ENCODE data around the gene MACROD2.

The MACROD2 gene

DNA sequence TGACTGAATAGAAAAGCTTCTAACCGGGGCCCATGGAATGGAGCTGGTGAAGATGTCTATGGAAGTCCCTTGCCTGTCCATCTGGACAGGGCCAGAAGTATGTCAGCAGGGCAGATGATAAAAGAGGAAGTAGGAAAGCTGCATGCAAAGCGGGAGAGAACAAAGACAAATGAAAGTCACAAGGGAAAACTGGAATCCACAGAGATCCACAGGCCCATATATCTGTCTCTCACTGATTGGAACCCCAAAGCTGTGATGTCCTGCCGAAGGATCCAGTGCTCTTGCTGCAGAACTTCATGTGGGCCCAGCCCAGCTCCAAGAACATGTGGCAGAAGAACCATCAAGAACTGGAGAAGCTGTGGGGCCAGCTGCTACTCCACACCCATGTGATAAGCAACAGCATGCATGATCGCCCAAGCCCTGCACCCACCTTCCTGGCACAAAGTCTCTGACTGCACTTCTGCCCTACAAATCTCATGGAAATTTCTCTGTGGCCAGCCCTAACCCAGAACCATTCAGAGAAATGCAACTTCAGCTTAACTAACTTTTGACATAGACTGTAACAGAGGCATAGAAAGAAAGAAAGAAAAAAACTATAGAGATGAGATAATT, 1862.0 kb downstream of the MACROD2 start:
- no peak for TF ChIP-seq ZFX (IDR thresholded peaks at IDR 0.05; ENCODE audit: borderline replicate concordance)
- TF ChIP-seq, protein P1, sequence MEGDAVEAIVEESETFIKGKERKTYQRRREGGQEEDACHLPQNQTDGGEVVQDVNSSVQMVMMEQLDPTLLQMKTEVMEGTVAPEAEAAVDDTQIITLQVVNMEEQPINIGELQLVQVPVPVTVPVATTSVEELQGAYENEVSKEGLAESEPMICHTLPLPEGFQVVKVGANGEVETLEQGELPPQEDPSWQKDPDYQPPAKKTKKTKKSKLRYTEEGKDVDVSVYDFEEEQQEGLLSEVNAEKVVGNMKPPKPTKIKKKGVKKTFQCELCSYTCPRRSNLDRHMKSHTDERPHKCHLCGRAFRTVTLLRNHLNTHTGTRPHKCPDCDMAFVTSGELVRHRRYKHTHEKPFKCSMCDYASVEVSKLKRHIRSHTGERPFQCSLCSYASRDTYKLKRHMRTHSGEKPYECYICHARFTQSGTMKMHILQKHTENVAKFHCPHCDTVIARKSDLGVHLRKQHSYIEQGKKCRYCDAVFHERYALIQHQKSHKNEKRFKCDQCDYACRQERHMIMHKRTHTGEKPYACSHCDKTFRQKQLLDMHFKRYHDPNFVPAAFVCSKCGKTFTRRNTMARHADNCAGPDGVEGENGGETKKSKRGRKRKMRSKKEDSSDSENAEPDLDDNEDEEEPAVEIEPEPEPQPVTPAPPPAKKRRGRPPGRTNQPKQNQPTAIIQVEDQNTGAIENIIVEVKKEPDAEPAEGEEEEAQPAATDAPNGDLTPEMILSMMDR (IDR thresholded peaks at IDR 0.05): no peak

DNA sequence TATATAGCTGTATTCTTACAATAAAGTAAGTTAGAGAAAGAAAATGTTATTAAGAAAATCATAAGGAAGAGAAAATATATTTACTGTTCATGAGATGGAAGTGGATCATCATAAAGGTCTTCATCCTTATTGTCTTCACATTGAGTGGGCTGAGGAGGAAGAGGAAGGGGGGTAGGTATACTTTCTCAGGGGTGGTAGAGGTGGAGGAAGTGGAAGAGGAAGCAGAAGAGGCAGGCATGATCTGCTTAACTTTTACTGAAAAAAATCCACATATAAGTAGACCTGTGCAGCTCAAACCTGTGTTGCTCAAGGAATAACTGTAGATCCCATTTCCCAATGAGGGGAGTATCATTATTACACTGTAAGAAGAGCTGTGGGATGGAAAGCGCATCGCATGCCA, 1863.7 kb downstream of the MACROD2 start:
- no peak overlapping the region for H3K27ac ChIP-seq
- TF ChIP-seq, protein P1 (IDR thresholded peaks at IDR 0.05): no peak
- TF ChIP-seq ZFX (IDR thresholded peaks at IDR 0.05; ENCODE audit: borderline replicate concordance): no peak

More for the DNA sequence above, 1862.0 kb downstream of the MACROD2 start:
- no peak overlapping the region for H3K27ac ChIP-seq

DNA sequence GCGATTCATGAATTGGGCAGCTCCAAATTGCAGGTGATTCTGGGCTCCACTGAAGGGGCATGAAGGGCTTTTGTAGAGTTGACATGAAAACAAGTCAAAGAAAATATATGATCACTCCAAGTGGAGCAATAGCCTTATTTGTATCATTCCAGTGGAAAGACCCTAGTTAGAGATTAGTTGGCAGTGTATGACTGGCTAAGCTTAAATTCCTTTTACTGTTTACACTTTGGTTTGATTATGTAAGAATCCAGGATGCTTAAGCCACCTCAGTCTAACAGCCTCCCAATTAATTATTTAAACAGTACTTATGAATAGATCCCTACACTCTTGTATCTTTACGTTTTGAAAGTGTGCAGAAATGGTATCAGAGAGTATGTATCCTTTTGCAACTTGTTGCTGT, 1865.5 kb downstream of the MACROD2 start:
- no peak overlapping the region for H3K27ac ChIP-seq
- TF ChIP-seq, protein P1 (IDR thresholded peaks at IDR 0.05): no peak
- no peak for TF ChIP-seq ZFX (IDR thresholded peaks at IDR 0.05; ENCODE audit: borderline replicate concordance)

DNA sequence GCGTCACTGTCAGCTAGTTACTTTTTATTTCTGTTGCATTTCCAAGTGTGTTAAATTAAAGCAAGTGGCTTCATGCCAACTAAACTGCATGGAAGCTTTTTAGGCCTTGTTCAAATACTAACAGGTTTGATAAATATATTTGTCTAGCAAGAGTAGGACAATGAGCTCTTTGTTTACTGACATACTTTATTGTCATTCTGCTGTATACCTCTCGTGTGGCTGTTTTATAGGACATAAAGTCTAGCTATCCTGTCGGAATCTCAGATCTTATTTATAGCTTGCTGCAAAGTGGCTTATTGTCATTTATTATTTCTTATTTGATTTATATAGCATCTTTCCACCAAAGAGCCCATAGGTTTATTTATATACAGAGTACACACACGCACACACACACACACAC, 1866.9 kb downstream of the MACROD2 start:
- TF ChIP-seq, protein P1 (IDR thresholded peaks at IDR 0.05): no peak
- no peak for TF ChIP-seq ZFX (IDR thresholded peaks at IDR 0.05; ENCODE audit: borderline replicate concordance)
- no peak overlapping the region for H3K27ac ChIP-seq

DNA sequence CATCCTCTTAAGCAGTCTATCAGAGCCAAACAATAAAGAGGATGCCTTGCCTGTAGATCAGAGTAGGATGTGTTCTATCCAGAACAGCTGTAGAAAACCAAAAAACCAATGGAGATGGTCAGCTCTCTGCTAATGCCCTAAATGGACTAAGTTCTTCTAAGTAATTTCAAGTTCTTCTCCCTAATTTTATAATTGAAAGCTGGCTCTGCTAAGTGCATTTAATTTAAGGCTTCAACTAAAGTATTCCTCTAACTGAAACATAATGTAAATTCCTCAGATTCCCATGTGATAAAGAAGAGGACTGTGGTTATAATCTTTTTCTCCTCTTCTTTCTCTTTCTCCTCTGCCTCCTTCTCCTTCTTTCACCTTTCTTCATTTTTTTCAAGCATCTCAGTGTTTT, 1868.4 kb downstream of the MACROD2 start:
- TF ChIP-seq ZFX (IDR thresholded peaks at IDR 0.05; ENCODE audit: borderline replicate concordance): no peak
- TF ChIP-seq, protein P1 (IDR thresholded peaks at IDR 0.05): no peak
- no peak overlapping the region for H3K27ac ChIP-seq

DNA sequence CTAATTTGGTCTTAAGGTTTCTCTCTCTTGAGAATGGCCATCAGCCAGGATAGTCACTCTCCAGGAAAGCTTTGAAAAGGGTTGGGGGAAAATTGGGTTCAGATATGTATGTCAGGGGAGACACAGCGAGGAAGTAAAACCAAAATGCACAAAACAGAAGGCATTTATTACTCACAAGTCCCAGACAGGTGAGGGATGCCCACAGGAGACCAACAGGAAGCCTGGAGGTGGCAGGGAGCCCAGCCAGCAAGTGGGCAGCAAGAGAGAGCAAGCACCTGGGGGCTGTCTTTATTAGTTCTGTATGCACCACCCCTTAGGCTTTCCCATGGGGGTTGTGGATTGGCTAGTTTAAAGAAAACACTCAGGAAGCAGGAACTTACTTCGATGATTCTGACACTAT, 1870.2 kb downstream of the MACROD2 start:
- no peak for TF ChIP-seq ZFX (IDR thresholded peaks at IDR 0.05; ENCODE audit: borderline replicate concordance)
- TF ChIP-seq, protein P1 (IDR thresholded peaks at IDR 0.05): no peak
- no peak overlapping the region for H3K27ac ChIP-seq

DNA sequence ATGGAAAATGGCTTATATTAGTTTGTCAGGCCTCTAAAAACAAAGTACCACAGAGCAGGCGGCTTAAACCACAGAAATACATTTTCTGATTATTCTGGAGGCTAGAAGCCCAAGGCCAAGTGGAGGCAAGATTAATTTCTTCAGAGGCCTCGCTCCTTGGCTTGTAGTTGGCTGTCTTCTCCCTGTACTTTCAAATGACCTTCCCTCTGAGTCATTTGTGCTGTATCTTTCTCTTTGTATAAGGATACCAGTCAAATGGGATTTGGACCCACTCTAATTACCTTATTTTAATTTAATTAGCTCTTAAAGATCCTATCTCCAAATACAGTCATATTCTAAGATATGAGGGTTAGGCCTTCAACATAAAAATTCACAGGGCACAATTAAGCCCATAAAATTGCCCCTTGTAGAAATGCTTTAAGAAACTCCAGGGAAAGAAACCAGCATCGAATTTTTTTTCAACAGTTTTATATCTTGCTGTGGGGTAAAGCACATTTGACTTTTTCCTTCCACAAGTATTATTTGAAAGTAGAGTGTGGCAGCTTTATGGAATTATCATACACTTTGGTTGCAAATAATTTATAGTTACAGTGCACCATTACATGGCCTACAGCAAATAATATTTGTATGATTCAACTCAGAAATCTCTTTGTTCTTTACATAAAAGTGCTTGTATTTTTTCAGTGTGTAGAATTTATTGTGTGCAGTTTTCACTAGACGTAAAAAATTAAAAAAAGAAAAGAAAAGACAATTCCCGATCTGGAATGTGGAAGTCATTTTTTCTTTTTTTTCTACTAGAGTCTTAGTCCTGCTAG, 1871.8 kb downstream of the MACROD2 start:
- TF ChIP-seq ZFX (IDR thresholded peaks at IDR 0.05; ENCODE audit: borderline replicate concordance): no peak
- TF ChIP-seq, protein P1 (IDR thresholded peaks at IDR 0.05): no peak
- H3K27ac ChIP-seq: no peak overlapping the region
